ENCODE measurements around the gene RCOR1.

DNA sequence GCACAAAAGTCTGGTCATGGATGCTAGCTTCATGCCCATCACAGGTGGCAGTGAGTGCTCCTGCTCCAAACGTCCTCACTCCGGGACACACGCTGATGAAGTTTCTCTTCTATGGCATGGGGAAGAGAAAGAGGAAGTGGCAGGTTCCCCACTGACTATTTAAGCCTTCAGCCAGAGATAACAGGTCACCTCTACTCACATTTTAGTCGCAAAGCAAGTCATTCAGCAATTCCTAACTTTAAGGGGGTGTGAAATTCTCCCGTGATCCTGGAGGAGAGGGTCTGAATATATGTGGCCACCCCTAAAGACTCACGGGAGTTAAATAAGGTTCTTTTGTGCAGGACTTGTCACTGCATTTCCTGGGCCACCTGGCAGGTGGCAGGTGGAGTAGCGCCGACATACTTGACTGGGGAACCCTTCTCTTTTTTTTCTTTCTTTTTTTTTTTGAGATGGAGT is 18.8 kb upstream of the RCOR1 start:
- no peak for TF ChIP-seq SUZ12 (IDR thresholded peaks at IDR 0.05)
- no peak for TF ChIP-seq FOXM1 (IDR thresholded peaks at IDR 0.05; ENCODE audit: borderline replicate concordance)
- TF ChIP-seq NFRKB (IDR thresholded peaks at IDR 0.05) = no peak
